NCI-H1417 (cell line): Measurements from ENCODE around the gene TRAPPC3.
A peak's percentile ranks its signal among the peaks of the same experiment; 100 is the strongest.

Experiments
- DNase-seq, 3 experiments: peaks; one replicate each; lab custom pipeline; 2025; lab: John Stamatoyannopoulos, UW

Gene TRAPPC3

GRCh38 chr1:36126797-36127500 lies 22.3 kb downstream of the TRAPPC3 start:
- DNase-seq, result no peak

DNA sequence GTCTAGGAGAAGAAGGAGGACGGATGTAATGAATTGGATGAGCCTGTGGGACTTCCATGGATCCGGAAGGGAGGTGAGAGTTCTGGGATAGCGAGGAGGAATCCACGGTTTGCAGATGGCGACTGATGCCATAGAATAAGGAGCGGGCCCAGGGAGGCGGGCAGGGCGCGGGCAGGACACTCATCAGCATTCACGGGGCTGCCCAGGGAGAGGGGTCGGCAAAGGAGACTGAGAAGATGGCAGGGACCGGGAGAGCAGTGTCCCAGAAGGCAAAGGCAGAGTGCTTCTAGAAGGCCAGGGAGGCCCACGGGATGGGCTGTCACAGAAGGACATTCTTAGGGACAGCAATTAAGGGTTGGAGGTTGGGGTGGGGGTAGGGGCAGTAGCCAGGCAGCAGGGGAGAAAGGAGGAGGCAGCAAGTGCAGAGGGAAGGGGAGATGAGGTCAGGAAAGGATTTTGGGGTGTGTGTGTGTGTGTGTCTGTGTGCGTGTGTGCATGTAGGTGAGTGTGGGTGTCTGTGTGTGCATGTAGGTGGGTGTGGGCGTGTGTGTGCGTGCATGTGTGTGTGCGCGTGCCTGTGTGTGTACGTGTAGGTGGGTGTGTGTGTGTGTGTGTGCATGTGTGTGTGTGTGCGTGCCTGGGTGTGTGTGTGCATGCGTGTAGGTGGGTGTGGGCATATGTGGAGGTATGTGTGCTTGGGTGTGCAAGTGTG lies 23.1 kb downstream of the TRAPPC3 start:
- DNase-seq, result no peak

- DNase-seq, result peak in 2 of 3 experiments; percentile 10 to 13
Observed at GRCh38 chr1:36125129-36125991, 23.9 kb downstream of the TRAPPC3 start, which contains the start of gene COL8A2. TSS of gene COL8A2 (minus strand) at chr1:36125222. CDS start at chr1:36100242, 24,980 bp downstream.

- DNase-seq, result no peak
Observed at GRCh38 chr1:36124404-36125128, 24.7 kb downstream of the TRAPPC3 start.

- DNase-seq, result no peak
Observed at GRCh38 chr1:36123356-36123755, 25.9 kb downstream of the TRAPPC3 start.

- DNase-seq, result no peak
Observed at GRCh38 chr1:36122062-36123030, 26.9 kb downstream of the TRAPPC3 start.

DNA sequence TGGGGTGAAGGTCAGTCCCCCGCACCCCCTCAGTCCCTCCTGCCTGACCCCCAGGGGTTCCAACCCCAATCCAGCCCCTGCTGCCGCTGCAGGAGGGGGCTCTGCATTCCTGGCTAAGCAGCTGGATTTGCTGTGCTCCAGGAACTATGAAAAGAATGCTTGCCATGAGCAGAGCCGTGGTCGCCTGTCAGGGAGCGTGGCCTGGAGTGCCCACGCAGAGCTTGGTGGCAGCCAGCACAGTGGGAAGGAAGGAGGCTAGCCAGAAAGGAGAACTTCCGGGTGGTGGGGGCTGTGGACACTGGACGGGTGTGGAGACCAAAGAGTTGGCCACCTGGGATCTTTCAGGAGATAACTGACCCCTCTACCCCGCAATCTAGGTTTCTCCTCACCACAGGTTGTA lies 29.8 kb downstream of the TRAPPC3 start:
- no peak for DNase-seq

DNA sequence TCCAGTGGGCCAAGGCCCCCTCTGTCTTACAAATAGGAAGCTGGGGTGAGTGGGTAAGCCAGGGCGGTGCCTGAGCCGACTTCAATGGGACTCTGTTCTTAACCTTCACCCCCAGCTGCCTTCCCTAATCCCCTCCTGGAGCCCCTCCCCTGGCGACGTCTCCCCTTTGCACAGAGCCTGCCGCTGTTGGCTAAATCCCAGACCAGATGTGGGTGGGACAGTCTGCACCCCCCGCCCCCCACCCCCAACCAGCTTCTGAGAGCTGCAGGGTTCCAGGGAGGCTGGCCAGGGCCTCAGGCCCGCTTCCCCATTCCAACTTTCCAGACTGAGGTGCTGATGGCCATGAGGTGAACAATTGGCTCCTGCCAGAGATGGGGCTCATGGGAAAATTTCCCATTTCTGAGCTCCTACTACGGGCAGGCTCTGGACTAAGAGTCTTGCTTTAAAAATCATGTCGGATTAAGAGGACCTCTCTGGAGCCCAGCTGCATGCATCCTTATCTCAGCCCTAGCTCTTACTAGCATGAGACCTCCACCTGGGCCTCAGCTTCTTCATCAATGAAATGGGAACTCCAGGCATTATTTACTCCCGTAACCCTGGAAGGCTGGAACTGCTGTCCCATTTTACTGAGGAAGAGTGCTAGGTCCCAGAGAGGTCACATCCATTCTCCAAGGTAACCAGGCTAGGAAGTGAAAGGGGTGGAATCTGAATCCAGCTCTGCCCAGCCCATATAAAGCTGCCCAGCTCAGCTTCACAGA lies 30.7 kb downstream of the TRAPPC3 start:
- DNase-seq, result no peak

DNA sequence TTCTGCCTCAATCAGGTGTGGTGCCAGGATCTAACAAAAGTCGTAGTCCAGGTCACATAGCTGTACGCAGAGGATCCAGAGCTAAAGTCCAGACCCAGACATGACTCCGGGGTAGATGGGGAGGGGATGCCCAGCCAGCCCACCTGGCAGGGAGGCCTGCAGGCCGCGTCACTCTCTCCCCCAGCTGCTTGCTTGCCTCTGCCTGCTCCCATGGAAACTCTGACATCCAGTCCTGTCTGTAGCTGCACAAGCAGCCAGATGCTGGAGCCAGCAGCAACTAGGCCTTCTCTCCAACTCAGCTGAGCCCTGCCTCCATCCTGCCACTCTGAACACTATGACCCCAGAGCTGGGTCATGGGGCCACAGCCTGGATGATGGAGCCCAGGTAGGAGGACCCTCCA lies 32.4 kb downstream of the TRAPPC3 start:
- no peak for DNase-seq

DNA sequence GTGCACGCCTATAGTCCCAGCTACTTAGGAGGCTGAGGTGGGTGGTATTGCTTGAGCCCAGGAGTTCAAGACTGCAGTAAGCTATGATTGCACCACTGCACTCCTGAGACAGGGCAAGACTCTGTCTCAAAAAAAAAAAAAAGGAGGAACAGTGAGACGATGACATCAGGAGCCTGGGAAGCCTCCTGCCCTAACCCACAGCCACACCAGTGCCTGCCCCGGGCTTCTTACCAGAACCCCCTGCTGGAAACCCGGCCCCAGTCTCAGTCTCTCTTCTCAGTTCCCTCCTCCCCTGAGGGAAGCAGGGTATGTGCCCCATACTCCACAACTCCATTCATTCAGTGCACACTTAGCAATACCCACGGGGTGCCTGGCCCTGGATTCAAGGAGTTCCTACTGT lies 33.4 kb downstream of the TRAPPC3 start:
- no peak for DNase-seq

- DNase-seq, result no peak
Observed at GRCh38 chr1:36115200-36115669, 34.1 kb downstream of the TRAPPC3 start.

GRCh38 chr1:36114371-36114770 lies 34.9 kb downstream of the TRAPPC3 start:
- DNase-seq, result no peak

DNA sequence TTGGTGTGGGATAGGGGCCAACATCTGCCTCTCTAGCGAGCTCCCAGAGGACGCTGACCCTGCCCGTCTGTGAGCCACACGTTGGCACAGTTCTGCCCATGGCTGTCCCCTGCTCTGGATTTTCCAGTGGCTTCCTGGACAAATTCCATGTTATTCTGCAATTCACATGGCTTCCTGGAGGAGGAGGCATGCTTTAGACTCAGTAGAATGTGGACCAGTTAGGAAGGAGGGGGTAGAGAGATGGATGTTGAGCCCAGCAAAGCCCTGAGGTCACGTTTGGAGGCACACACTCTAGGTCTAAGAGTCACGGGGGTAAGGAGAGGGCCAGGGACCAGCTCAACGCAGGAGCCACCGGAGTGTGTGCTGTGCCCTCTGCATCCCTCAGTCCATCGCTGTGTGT lies 36.5 kb downstream of the TRAPPC3 start:
- no peak for DNase-seq

DNA sequence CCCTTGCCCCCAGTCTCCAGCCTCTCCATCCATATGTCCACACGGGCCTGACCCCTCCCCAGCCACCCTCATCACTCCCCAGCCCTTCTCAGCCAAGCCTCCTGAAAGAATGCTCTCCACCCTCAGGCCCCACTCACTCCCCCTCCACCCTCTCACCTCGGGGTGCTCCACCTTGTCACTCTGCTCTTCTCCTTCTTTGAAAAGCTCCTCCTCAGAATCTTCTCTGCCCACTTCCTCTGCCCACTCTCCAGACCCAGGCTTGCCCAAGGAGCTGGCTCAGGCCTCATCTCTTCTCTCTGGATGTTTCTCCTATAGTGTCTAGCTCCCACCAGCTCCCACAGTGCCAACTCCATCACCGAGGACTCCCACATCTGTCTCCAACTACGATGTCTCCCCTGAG lies 38.1 kb downstream of the TRAPPC3 start:
- DNase-seq, result no peak

GRCh38 chr1:36109041-36109679 lies 40.1 kb downstream of the TRAPPC3 start:
- DNase-seq, result no peak

- no peak for DNase-seq
Observed at GRCh38 chr1:36108314-36108713, 41.0 kb downstream of the TRAPPC3 start.

GRCh38 chr1:36107394-36107793 lies 41.9 kb downstream of the TRAPPC3 start:
- no peak for DNase-seq

- DNase-seq, result no peak
Observed at GRCh38 chr1:36106269-36106668, 43.0 kb downstream of the TRAPPC3 start.

GRCh38 chr1:36101546-36101945 lies 47.7 kb downstream of the TRAPPC3 start:
- no peak for DNase-seq
